DMS79 treated with DMSO at 0.1 percent for 48 hours (cell line): ENCODE data around the gene SAMD9L.
"Not testable (repeated sequence)": the region's sequence is repeated elsewhere in the genome, so short reads cannot be mapped to it uniquely, and the experiment has no call there.

ENCODE experiments used
- DNase-seq: peaks from one replicate; lab custom pipeline; 2025; lab: John Stamatoyannopoulos, UW

Gene SAMD9L

DNA sequence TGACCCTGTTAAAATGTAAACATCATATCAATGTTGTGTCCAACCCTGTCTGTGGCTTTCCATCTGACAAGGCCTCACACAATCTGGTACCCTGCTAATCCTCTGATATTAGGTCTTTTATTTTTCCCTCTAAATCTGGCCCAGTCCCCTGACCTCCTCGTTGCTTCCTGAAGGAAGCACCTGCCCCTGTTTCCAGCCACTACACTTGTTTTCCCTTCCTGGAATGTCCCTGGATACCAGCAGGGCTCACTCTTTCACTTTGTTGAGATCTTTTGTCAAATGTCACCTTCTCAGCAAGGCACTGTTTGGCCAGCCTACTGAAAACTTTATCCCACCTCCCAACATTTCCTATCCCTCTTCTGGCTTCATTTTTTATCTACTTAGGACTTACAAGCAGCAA, 2.1 kb downstream of the SAMD9L start:
- no peak for DNase-seq

DNA sequence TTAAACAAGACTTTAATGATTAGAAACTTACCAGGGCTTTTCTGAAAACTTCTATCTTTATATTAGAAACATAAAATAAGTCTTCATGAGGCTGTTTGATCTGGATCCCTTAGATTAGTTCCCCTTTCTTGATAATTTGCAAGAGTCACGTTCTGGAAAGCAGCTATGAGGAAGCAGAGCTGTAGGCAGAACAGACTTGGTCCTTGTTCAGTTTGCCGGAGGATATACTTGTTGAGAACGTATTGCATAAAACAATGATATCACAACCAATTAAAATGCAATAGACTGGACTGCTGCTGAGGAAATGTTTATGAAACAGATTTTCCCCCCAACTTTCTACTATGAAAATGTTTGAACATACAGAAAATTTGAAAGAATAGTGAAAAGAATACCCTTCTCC, 2.8 kb downstream of the SAMD9L start:
- DNase-seq, result no peak

DNA sequence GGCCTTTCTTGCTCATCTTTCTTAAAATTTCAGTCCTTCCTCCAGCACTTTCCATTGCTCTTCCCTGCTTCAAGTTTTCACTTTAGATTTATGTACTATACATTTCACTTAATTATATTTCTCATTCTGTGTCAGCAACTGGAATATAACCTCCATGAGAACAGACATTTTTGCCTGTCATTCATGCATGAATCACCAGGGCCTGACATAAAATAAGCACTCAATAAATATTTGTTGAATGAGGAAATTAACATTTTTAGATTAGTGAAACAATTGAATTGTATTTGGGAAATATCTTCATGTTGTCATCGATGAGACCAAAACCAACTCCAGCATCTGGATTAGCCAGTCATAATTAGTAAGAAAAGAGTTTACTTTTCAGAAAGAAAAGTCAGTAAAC, 6.1 kb downstream of the SAMD9L start:
- DNase-seq, result no peak

DNA sequence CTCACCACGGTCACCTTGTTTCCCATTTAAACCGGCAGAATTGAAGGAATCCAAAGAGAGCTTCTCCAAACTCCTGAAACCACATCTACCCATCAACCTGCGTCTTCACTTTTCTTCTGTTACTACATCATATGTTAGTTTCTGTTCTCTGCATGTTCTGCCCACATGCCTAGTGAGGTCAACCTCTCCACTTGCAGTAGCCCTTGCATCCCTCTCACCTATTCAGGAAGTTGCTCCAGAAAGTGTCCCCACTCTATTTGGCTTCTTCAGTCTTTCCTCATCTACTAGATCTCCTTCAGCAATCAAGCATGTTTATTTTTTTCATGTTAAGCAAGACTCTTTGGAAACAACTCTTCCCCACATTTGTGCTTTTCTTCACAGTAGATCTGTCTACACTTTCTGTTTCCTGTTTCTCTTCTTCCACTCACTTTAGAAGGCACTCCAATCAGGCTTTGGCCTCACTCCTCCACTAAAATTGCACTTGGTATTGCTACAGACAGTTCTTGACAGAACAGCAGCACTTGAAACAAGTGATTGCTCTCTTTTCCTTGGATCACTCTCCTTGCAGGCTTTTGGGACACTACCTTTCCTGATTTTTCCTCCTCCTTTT, 7.5 kb downstream of the SAMD9L start:
- no peak for DNase-seq

DNA sequence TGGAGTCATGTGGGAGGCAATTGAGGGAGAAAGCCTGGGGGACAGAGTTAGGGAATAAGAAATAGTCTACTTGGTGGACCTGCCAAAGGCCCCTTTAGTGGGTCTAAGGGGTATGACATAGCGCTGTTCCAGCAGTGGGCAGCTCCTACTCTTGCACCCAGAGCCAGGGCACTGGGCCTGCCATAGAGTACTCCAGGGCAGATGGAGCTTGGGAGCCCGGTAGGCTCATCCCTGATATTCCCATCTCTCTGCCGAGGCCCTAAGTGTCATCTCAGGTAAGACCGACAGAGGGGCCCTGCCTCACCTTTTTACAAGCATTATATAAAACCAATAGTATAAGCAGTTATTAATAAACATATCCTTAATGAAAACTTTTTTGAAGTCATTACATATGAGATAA, 9.6 kb downstream of the SAMD9L start:
- no peak for DNase-seq

DNA sequence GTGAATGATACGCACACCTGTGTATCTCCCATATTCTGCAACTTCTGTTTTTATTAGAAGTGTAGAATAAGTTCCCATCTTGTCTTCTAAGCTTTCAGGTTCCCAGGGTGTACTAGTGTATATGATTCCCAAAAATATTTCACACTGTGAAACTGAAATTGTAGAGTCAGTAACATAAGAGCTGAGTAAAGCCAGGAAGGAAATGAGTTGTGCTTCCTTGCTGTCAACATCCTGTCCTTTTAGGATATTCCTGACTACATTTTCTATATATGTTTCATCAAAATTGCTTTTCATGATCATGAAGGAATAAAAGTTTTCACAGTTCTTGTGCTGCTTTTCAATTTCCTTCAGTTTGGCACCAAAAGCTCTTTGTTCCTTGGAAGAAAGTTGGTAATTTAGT, 15.2 kb downstream of the SAMD9L start:
- no peak for DNase-seq

DNA sequence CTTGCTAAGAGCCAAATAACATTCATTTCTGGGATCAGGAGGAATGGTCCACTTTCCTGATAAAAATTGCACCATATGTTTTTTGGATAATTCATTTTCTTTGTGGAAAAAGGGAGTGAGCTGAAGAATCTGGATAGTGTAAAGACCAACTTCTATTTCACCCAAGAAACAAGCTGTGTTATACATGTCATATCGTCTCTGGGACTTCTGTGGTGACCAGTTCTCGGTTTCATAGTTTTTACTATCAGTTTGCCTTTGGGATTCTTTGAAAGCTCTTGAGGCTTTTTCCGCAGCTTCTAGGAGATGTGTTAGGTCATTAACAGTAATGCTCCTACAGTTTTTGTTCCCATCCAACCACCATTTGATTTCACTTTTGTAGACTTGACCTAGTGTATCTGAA, 16.0 kb downstream of the SAMD9L start:
- DNase-seq, result no peak

DNA sequence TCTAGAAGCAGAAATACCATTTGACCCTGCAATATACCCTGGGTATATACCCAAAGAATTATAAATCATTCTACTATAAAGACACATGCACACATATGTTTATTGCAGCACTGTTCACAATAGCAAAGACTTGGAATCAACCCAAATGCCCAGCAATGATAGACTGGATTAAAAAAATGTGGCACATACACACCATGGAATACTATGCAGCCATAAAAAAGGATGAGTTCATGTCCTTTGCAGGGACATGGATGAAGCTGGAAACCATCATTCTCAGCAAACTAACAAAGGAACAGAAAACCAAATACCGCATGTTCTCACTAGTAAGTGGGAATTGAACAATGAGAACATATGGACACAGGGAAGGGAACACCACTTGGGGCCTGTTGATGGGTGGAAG, 21.2 kb downstream of the SAMD9L start:
- DNase-seq, result not testable (repeated sequence)

DNA sequence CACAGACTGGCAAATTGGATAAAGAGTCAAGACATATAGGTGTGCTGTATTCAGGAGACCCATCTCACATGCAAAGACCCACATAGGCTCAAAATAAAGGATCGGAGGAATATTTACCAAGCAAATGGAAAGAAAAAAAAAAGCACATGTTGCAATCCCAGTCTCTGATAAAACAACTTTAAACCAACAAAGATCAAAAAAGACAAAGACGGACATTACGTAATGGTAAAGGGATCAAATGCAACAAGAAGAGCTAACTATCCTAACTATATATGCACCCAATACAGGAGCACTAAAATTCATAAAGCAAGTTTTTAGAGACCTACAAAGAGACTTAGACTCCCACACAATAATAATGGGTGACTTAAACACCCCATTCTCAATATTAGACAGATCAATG, 24.7 kb downstream of the SAMD9L start:
- not testable (repeated sequence) for DNase-seq

DNA sequence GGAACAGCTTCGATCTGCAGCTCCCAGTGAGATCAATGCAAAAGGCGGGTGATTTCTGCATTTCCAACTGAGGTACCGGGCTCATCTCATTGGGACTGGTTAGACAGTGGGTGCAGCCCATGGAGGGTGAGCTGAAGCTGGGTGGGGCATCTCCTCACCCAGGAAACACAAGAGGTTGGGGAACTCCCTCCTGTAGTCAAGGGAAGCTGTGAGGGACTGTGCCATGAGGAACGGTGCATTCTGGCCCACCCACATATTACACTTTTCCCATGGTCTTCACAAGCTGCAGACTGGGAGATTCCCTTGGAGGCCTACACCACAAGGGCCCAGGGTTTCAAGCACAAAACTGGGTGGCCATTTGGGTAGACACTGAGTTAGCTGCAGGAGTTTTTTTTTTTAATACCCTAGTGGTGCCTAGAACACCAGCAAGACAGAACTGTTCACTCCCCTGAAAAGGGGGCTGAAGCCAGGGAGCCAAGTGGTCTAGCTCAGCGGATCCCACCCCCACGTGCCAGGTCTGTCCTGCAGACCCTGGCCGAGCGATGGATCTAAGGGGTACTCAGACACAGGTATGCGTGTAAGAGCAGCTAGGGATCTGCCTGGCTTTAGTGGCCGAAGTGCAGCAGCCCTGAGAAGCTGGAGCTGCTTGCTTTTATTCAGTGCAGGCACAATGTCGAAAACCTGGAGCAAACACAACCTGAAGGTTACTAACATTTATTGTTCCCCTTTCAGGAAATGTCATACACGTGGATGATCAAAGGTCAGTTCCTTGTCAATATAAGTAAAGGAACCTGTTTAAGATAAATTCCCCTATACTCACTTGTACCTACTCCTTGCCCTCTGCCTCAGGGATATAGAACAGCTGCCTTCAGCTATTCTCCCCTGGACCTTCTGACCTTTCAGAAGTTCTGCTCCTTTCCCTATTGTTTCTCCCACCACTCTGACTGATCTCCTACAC, 27.3 kb downstream of the SAMD9L start:
- DNase-seq, result no peak

DNA sequence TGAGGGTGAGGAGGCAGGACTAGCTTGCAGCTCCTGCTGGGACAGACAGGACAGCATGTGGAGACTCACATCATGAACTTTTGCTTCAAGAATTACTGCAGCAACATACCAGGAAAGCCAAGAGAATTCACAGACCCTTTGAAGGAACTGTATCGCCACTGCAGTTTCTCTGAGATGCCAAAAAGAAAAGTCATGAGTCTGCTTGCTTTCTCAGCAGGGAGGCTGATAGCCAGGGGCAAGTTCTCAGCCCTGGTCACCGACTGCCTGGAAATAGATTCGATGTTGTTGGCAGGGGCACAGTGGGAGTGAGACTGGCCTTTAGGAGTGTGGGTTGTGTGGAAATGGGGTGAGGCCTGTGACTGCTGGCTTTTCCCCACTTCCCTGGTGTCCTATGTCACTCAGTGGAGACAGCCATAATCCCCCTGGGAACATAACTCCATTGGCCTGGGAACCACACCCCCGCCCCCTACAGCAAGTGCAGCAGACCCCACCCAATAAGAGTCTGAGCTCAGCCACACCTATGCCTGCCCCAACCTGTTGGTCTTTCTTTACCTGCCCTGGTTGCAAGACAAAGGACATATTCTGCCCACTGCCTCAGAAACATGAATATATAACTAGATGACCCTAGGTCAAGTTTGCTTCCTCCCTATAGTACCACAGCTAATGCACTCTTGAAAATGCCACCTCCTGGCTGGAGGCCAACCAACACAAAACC, 28.8 kb downstream of the SAMD9L start:
- DNase-seq, result no peak

DNA sequence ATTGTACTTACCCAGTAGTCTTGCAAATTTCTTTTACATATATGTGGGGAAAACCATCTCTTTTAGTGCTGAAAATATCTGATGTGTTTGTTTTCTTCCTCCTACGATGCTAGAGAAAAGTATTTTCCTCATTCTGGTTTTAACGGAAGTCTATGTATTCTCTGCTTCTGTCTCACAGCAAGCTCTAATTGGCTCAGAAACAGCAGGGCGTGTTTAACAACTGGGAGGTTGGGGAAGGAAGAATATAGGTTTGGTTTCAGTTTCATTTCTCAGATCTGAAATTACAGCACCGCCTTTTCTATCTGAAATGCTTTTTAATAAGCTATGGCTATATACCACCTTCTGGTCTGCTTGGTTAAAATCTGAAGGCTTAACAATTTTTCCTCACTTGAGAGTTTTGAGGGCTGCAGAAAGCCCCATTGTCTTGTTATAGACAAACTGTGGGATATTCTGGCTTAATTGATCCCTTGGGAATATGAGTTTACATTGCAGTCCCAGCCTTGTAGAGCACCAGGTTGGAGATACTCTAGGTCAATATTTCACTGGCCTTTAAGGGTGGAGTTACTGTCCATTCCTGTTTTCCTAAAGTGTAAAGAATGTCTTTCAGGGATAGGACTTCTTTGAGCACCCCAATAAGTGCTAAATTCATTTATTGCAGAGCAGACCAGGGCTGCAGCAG, 30.2 kb downstream of the SAMD9L start, which contains the start of gene SAMD9:
Gene SAMD9 (minus strand): TSS at position 128 of the 679 bp plus-strand sequence. CDS start 11,882 bp downstream, outside the sequence.
- DNase-seq, result peak; percentile 46

DNA sequence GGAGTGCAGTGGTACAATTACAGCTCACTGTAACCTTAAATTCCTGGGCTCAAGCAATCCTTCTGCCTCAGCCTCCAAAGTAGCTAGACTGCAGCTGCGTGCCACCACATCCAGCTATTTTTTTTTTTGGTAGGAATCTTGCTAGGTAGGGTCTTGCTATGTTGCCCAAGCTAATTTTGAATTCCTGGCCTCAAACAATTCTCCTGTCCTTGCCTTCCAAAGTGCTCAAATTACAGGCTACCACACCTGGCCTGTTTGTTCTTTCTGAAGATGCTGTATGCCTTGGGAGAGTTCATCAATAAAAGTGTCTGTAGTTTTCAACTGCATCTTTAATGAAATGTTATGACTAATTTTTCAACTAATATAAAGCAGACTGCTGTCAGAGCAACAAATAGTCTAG, 30.9 kb downstream of the SAMD9L start:
- DNase-seq, result no peak

DNA sequence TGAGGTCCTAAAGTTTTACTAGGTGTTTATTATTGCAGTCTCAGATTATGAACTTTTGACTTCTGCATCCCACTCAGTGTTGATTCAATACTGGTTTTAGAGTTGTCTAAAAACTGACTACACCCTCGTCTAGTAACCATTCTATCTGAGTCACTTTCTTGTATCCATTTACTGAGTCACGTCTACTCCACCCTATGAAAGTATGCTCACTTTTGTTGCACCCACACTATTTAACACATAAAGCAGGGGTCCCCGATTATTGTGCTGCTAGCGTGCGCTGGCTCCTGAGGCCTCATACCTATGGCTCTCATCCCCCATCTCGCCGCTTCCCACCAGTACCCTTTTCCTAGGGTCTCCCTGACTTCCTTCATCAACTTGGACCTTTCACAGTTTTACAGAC, 32.4 kb downstream of the SAMD9L start:
- no peak for DNase-seq

DNA sequence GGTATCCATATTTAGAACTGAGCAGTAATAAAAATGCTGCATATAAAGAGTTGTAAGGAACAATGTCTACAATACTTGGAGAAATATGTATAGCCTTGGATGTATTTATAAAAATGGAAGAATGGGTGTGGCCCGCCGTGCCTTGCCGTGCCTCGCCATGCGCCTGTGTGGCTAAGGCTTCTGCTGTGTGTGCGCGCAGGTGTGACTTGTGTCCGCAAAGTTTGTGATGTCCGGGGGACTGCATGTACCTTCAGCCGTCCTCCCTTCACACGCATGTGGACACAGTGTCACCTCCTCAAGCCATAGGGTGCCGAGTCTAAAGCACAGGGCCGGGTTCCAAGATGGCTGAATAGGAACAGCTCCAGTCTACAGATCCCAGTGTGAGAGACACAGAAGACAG, 40.2 kb downstream of the SAMD9L start:
- no peak for DNase-seq

DNA sequence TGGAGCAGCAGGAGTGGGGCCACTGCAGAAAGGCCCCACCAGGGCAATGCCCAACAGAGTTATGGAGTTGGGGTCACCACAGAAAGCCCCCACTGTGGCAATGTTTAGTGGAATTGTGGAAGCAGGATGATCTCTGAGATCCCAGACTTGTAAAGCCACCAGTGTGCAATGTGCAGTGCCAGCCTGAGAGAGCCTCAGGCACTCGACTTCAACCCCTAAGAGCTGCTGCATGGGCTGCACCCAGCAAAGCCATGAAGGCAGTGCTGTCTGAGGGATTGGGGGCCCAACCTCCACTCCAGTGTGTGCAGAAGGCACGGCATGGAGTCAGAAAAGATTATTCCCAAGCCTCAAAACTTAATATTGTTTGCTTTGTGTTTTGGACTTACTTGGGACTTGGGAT, 50.8 kb downstream of the SAMD9L start:
- DNase-seq, result no peak

DNA sequence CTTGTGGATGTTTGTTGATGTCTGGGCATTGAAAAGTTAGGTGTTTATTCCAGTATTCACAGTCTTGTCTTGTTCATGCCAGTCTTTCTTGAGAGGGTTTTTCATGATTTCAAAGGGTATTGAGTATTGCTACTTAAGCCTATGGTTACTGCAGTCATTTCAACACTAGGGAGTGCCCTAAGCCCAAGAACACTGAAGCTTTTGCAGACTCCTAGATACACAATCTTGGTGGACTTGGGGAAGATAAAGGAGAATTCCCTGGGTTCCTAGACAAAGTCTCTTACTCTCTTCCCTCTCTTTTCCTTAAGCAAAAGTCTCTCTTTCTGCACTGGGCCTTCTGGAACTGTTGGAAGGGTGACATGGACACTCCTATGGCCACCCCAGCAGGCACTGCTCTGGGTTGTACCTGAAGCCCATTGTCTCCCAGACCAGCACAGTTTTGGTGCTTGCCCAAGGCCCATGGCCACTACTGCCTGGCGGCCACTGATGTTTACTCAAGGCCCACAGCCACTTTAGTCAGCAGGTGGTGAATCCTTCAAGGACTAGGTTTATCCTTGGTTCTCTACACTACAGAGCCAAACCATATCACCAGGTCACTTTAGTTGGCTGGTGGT, 55.3 kb downstream of the SAMD9L start:
- no peak for DNase-seq
